NCI-H187 (cell line): ENCODE results near the gene KHSRP.

Source experiments
- DNase-seq, 2 experiments: peaks; one replicate each; lab custom pipeline; 2025; lab: John Stamatoyannopoulos, UW

Gene KHSRP

GRCh38 chr19:6392221-6393073, 32.2 kb downstream of the KHSRP start:
- no peak for DNase-seq

GRCh38 chr19:6387372-6387771, 37.2 kb downstream of the KHSRP start:
- no peak for DNase-seq

GRCh38 chr19:6384381-6384780, 40.2 kb downstream of the KHSRP start:
- DNase-seq = no peak

GRCh38 chr19:6383188-6383587, 41.4 kb downstream of the KHSRP start:
- DNase-seq = no peak

GRCh38 chr19:6381030-6381750, 43.4 kb downstream of the KHSRP start:
- DNase-seq = no peak

GRCh38 chr19:6379744-6380143, 44.9 kb downstream of the KHSRP start:
- DNase-seq = no peak

- no peak for DNase-seq
These were observed 46.1 kb downstream of the KHSRP start for GRCh38 chr19:6378486-6378885.

- DNase-seq = no peak
These were observed 46.6 kb downstream of the KHSRP start for GRCh38 chr19:6378041-6378440.

- DNase-seq = no peak
These were observed 48.0 kb downstream of the KHSRP start for GRCh38 chr19:6376512-6377190.

- DNase-seq = no peak
These were observed 49.1 kb downstream of the KHSRP start, which contains the start of gene PSPN for GRCh38 chr19:6375411-6376010. Gene PSPN, minus strand, starts transcription at chr19:6375933. Its CDS starts 84 bp downstream, at chr19:6375849.

GRCh38 chr19:6374711-6375410, 49.8 kb downstream of the KHSRP start:
- DNase-seq = no peak

GRCh38 chr19:6374161-6374709, 50.4 kb downstream of the KHSRP start:
- DNase-seq = no peak

GRCh38 chr19:6373813-6374108, 50.9 kb downstream of the KHSRP start:
- no peak for DNase-seq

- DNase-seq = peak; percentile 79 to 90
These were observed 51.4 kb downstream of the KHSRP start for GRCh38 chr19:6373096-6373812.

- peak; percentile 60 to 86 for DNase-seq
These were observed 52.0 kb downstream of the KHSRP start, which contains the start of gene ALKBH7 for GRCh38 chr19:6372594-6373095. Gene ALKBH7, plus strand, starts transcription at chr19:6372794. Its CDS starts 27 bp downstream, at chr19:6372821.

GRCh38 chr19:6364353-6364752, 60.3 kb downstream of the KHSRP start:
- DNase-seq = no peak
